Thyroid gland (tissue), 4 donors: Measurements from ENCODE around the gene CRYBA2. TPM values are rescaled to one million over a fixed set of nuclear protein-coding genes. Genes with fewer than 3 reads are reported as not detected.

ENCODE experiments used
- DNase-seq, 2 donors: peaks; one replicate each; pipeline ENCODE4 v3.0.0-alpha.2; 2019
- H3K27ac ChIP-seq, 3 donors: fragments of 200-600 bp; sonication (generic); 1 replicate in 2 of 3; 2 replicates in 1 of 3; pipeline ENCODE4 v1.5.1; 2016 to 2019; ENCODE audit warnings: mild to moderate bottlenecking in 1 of 3, moderate library complexity in 1 of 3
- H3K27me3 ChIP-seq: fragments of 200-600 bp; sonication (generic); one replicate; pipeline ENCODE4 v1.5.1; 2019
- H3K36me3 ChIP-seq, 2 donors: fragments of 200-600 bp; sonication (generic); one replicate each; pipeline ENCODE4 v1.5.1; 2016 to 2019
- H3K4me1 ChIP-seq, 2 donors: fragments of 200-600 bp; sonication (generic); one replicate each; pipeline ENCODE4 v1.5.1; 2017 to 2019
- H3K4me3 ChIP-seq, 3 donors: fragments of 200-600 bp; sonication (generic); replicated peaks in 1 of 3; 1 replicate in 2 of 3; 2 replicates in 1 of 3; pipeline ENCODE4 v1.5.1; 2016; ENCODE audit warnings: mild to moderate bottlenecking in 1 of 3
- H3K9me3 ChIP-seq: fragments of 200-600 bp; sonication (generic); one replicate; pipeline ENCODE4 v1.5.1; 2017
- CTCF ChIP-seq, 6 experiments: fragments of 200-600 bp in 3 of 6; fragments of 450-650 bp in 3 of 6; sonication (generic) in 3 of 6; IDR thresholded peaks; one replicate each; pipeline ENCODE4 v1.5.1; 2016 to 2019; ENCODE audit warnings: antibody characterized with exemption in 6 of 6, mild to moderate bottlenecking in 2 of 6, inconsistent platforms in 1 of 6, moderate library complexity in 1 of 6
- POLR2A ChIP-seq, 2 donors: fragments of 450-650 bp; IDR thresholded peaks; one replicate each; pipeline ENCODE4 v1.6.1; 2017; ENCODE audit warnings: antibody characterized with exemption in 2 of 2, mild to moderate bottlenecking in 2 of 2, moderate library complexity in 1 of 2
- WGBS, 2 donors: methylation state at CpG; one replicate each; pipeline ENCODE4 v1.1.5; 2017; 5-methylcytosine and 5-hydroxymethylcytosine counted together
- intact Hi-C: fragments of 100-400 bp; cut with DNase I; formaldehyde crosslinking; loops from one replicate; pipeline ENCODE4 v1.15.1; 2023
- total RNA-seq, 4 donors: library from RNA; depleted of rRNA; stranded (reverse); fragments of >200 nt; gene quantifications; one replicate each; pipeline ENCODE4 v1.2.3, GENCODE V29; 2016

The CRYBA2 gene
- total RNA-seq, 4 donors from 2014 or later = not detected

GRCh38 chr2:218964041-218964771 is 29.0 kb downstream of the CRYBA2 start:
- H3K27me3 ChIP-seq = peaks cover 38% of the 10 kb centered on the region
- no peaks in the 10 kb centered on the region for H3K9me3 ChIP-seq
- H3K36me3 ChIP-seq = no peaks in the 10 kb centered on the region
- no peak overlapping the region for H3K27ac ChIP-seq
- intact Hi-C loops = no loop called here
- WGBS, 2 donors = 52 to 56% methylated on average over 5 of the region's 5 CpGs
- no peak overlapping the region for H3K4me3 ChIP-seq
- peaks cover 0 to 21% of the 10 kb centered on the region in 2 donors for H3K4me1 ChIP-seq
- TF ChIP-seq CTCF (IDR thresholded peaks at IDR 0.05) (no peak), POLR2A (IDR thresholded peaks at IDR 0.05) (no peak)
- DNase-seq = no peak

- H3K4me3 ChIP-seq = no peak overlapping the region
- TF ChIP-seq POLR2A (IDR thresholded peaks at IDR 0.05) = no peak
- no peak for TF ChIP-seq CTCF (IDR thresholded peaks at IDR 0.05)
- H3K9me3 ChIP-seq = no peaks in the 10 kb centered on the region
- H3K27me3 ChIP-seq = peaks cover 43% of the 10 kb centered on the region
- H3K27ac ChIP-seq = no peak overlapping the region
- no peak for DNase-seq
- H3K4me1 ChIP-seq = peaks cover 0 to 22% of the 10 kb centered on the region in 2 donors
- H3K36me3 ChIP-seq = no peaks in the 10 kb centered on the region
- intact Hi-C loops = no loop called here
- WGBS, 2 donors = 4 to 11% methylated on average over 5 of the region's 5 CpGs
Measured at GRCh38 chr2:218963601-218964000, 29.6 kb downstream of the CRYBA2 start.

- peaks cover 0 to 22% of the 10 kb centered on the region in 2 donors for H3K4me1 ChIP-seq
- 2 to 4% methylated on average over 15 to 41 of the region's 42 CpGs for WGBS, 2 donors
- TF ChIP-seq POLR2A (IDR thresholded peaks at IDR 0.05) (no peak), CTCF (IDR thresholded peaks at IDR 0.05) (no peak)
- peak; percentile 56 to 76 for DNase-seq
- intact Hi-C loops = no loop called here
- no peaks in the 10 kb centered on the region for H3K9me3 ChIP-seq
- H3K27ac ChIP-seq = no peak overlapping the region
- no peaks in the 10 kb centered on the region for H3K36me3 ChIP-seq
- no peak overlapping the region for H3K4me3 ChIP-seq
- peaks cover 43% of the 10 kb centered on the region for H3K27me3 ChIP-seq
Measured at GRCh38 chr2:218962859-218963492, 30.2 kb downstream of the CRYBA2 start.

GRCh38 chr2:218961651-218962570 is 31.3 kb downstream of the CRYBA2 start:
- Histone ChIP-seq H3K4me3 (no peak overlapping the region), H3K27ac (no peak overlapping the region), H3K9me3 (no peaks in the 10 kb centered on the region), H3K27me3 (peaks cover 43% of the 10 kb centered on the region), H3K4me1 (peaks cover 0 to 22% of the 10 kb centered on the region in 2 donors), H3K36me3 (no peaks in the 10 kb centered on the region)
- WGBS, 2 donors = 15% methylated on average over 28 to 34 of the region's 34 CpGs
- intact Hi-C loops = no loop called here
- DNase-seq = no peak
- no peak for TF ChIP-seq POLR2A (IDR thresholded peaks at IDR 0.05)
- TF ChIP-seq CTCF (IDR thresholded peaks at IDR 0.05) = no peak
